H9 (cell line): ENCODE measurements around the gene KCNAB1. TPM values are rescaled to one million over a fixed set of nuclear protein-coding genes. Genes with fewer than 3 reads are reported as not detected.

Experiments
- DNase-seq: peaks from one replicate; pipeline ENCODE4 v3.0.0-alpha.2; 2017
- H2AFZ ChIP-seq: one replicate; pipeline ENCODE4 v1.6.1; 2013; ENCODE audit warnings: mild to moderate bottlenecking, low read length, control low read depth, moderate library complexity
- H2AK5ac ChIP-seq: 2 replicates; pipeline ENCODE4 v1.6.1; 2013; ENCODE audit warnings: low read length, control low read depth, mixed read lengths; ENCODE audit not compliant: insufficient read length
- H2BK120ac ChIP-seq: one replicate; pipeline ENCODE4 v1.6.1; 2013; ENCODE audit warnings: low read depth, mild to moderate bottlenecking, low read length, control low read depth, inconsistent platforms; ENCODE audit not compliant: poor library complexity, severe bottlenecking
- H2BK12ac ChIP-seq: 2 replicates; pipeline ENCODE4 v1.6.1; 2013; ENCODE audit warnings: low read length, control low read depth, mixed read lengths, low read depth; ENCODE audit not compliant: insufficient read length
- H2BK15ac ChIP-seq: 2 replicates; pipeline ENCODE4 v1.6.1; 2013; ENCODE audit warnings: low read depth, low read length, control low read depth
- H2BK20ac ChIP-seq: one replicate; pipeline ENCODE4 v1.6.1; 2013; ENCODE audit warnings: low read depth, mild to moderate bottlenecking, low read length, control low read depth, inconsistent platforms; ENCODE audit not compliant: poor library complexity, severe bottlenecking
- H2BK5ac ChIP-seq: 2 replicates; pipeline ENCODE4 v1.6.1; 2013; ENCODE audit warnings: low read length, control low read depth, mixed read lengths; ENCODE audit not compliant: insufficient read length
- H3K14ac ChIP-seq: 2 replicates; pipeline ENCODE4 v1.6.1; 2013; ENCODE audit warnings: low read length, control low read depth; ENCODE audit not compliant: insufficient read depth
- H3K18ac ChIP-seq: 2 replicates; pipeline ENCODE4 v1.6.1; 2013; ENCODE audit warnings: low read depth, mild to moderate bottlenecking, mixed read lengths, low read length, control low read depth; ENCODE audit not compliant: insufficient read length
- H3K23ac ChIP-seq: 2 replicates; pipeline ENCODE4 v1.6.1; 2013; ENCODE audit warnings: low read length, control low read depth, mixed read lengths, low read depth; ENCODE audit not compliant: insufficient read length
- H3K23me2 ChIP-seq: 2 replicates; pipeline ENCODE4 v1.6.1; 2013; ENCODE audit warnings: low read depth, mild to moderate bottlenecking, mixed read lengths, low read length, control low read depth; ENCODE audit not compliant: insufficient read length, poor library complexity, severe bottlenecking
- H3K27ac ChIP-seq: 2 replicates; pipeline ENCODE4 v1.5.1; 2013; ENCODE audit warnings: low read length, control low read depth, mixed read lengths, low read depth; ENCODE audit not compliant: insufficient read length
- H3K27me3 ChIP-seq: 2 replicates; pipeline ENCODE4 v1.6.1; 2013; ENCODE audit warnings: low read length, control low read depth, inconsistent platforms; ENCODE audit not compliant: insufficient read depth
- H3K4ac ChIP-seq: 2 replicates; pipeline ENCODE4 v1.6.1; 2013; ENCODE audit warnings: low read depth, mild to moderate bottlenecking, control low read depth, inconsistent platforms, low read length, moderate library complexity
- H3K4me1 ChIP-seq: 2 replicates; pipeline ENCODE4 v1.6.1; 2013; ENCODE audit warnings: low read length, control low read depth, inconsistent platforms; ENCODE audit not compliant: insufficient read depth
- H3K4me2 ChIP-seq: 2 replicates; pipeline ENCODE4 v1.6.1; 2013; ENCODE audit warnings: low read length, control low read depth, mixed read lengths; ENCODE audit not compliant: insufficient read length, insufficient read depth
- H3K56ac ChIP-seq: 2 replicates; pipeline ENCODE4 v1.6.1; 2013; ENCODE audit warnings: low read depth, mild to moderate bottlenecking, mixed read lengths, low read length, control low read depth; ENCODE audit not compliant: insufficient read length
- H3K79me1 ChIP-seq: 2 replicates; pipeline ENCODE4 v1.6.1; 2013; ENCODE audit warnings: low read depth, mild to moderate bottlenecking, moderate library complexity, low read length, control low read depth, inconsistent platforms; ENCODE audit not compliant: insufficient read depth, poor library complexity, severe bottlenecking
- H3K79me2 ChIP-seq: 2 replicates; pipeline ENCODE4 v1.6.1; 2013; ENCODE audit warnings: low read length, control low read depth, inconsistent platforms; ENCODE audit not compliant: insufficient read depth
- H3K9ac ChIP-seq: 2 replicates; pipeline ENCODE4 v1.6.1; 2013; ENCODE audit warnings: low read length, control low read depth, mixed read lengths; ENCODE audit not compliant: insufficient read length; ENCODE audit errors: extremely low read depth
- H3K9me3 ChIP-seq: one replicate; pipeline ENCODE4 v1.6.1; 2013; ENCODE audit warnings: low read depth, low read length, inconsistent platforms; ENCODE audit not compliant: control insufficient read depth
- H3T11ph ChIP-seq: one replicate; pipeline ENCODE4 v1.6.1; 2013; ENCODE audit warnings: mild to moderate bottlenecking, low read length, control low read depth, inconsistent platforms
- H4K20me1 ChIP-seq: one replicate; pipeline ENCODE4 v1.6.1; 2013; ENCODE audit not compliant: control insufficient read depth, insufficient read length, insufficient read depth
- H4K5ac ChIP-seq: 2 replicates; pipeline ENCODE4 v1.6.1; 2013; ENCODE audit warnings: low read depth, mild to moderate bottlenecking, mixed read lengths, low read length, control low read depth; ENCODE audit not compliant: insufficient read length
- H4K8ac ChIP-seq: replicated peaks from 2 replicates; pipeline ENCODE4 v1.6.1; 2013; ENCODE audit warnings: low read length, control low read depth, mixed read lengths, low read depth; ENCODE audit not compliant: insufficient read length
- H4K91ac ChIP-seq: 2 replicates; pipeline ENCODE4 v1.6.1; 2013; ENCODE audit warnings: low read depth, mild to moderate bottlenecking, moderate library complexity, mixed read lengths, low read length, control low read depth; ENCODE audit not compliant: insufficient read length
- H3K27ac Mint-ChIP-seq, 3 experiments: 2 replicates in 2 of 3; 3 replicates in 1 of 3; pipeline ENCODE4 v1.8.0; 2020 to 2021; ENCODE audit warnings: mixed read lengths in 3 of 3, mild to moderate bottlenecking in 1 of 3, moderate library complexity in 1 of 3
- H3K27me3 Mint-ChIP-seq: 2 replicates; pipeline ENCODE4 v1.8.0; 2021; ENCODE audit warnings: low read depth, mild to moderate bottlenecking, moderate library complexity, mixed read lengths
- H3K36me3 Mint-ChIP-seq, 3 experiments: 2 replicates in 2 of 3; 3 replicates in 1 of 3; pipeline ENCODE4 v1.8.0; 2020 to 2021; ENCODE audit warnings: low read depth in 3 of 3, mixed read lengths in 3 of 3; ENCODE audit not compliant: insufficient read depth in 1 of 3
- H3K4me1 Mint-ChIP-seq, 2 experiments: 2 replicates each; pipeline ENCODE4 v1.8.0; 2020; ENCODE audit warnings: mixed read lengths in 2 of 2
- H3K4me3 Mint-ChIP-seq, 2 experiments: 2 replicates in 1 of 2; 3 replicates in 1 of 2; pipeline ENCODE4 v1.8.0; 2020 to 2021; ENCODE audit warnings: mild to moderate bottlenecking in 2 of 2, mixed read lengths in 2 of 2, moderate library complexity in 1 of 2
- H3K9me3 Mint-ChIP-seq, 2 experiments: 2 replicates in 1 of 2; 3 replicates in 1 of 2; pipeline ENCODE4 v1.8.0; 2020; ENCODE audit warnings: mild to moderate bottlenecking in 2 of 2, mixed read lengths in 2 of 2, moderate library complexity in 1 of 2
- CTCF ChIP-seq: fragments of 200-600 bp; sonication (generic); conservative IDR thresholded peaks from 3 replicates; pipeline ENCODE4 v1.8.0; 2021; ENCODE audit warnings: antibody characterized with exemption, mild to moderate bottlenecking
- total RNA-seq: library from RNA; stranded (reverse); gene quantifications from 2 replicates; pipeline ENCODE4 v1.2.1, GENCODE V29; 2021

The KCNAB1 gene
- total RNA-seq, 1 experiment from 2014 or later, result 3.7 TPM

GRCh38 chr3:156469456-156469855 is 349.1 kb downstream of the KCNAB1 start:
- H4K20me1 ChIP-seq, result no peaks in the 10 kb centered on the region
- Mint-ChIP-seq H3K27me3 (no peaks in the 10 kb centered on the region), H3K27ac (no peak overlapping the region), H3K9me3 (no peaks in the 10 kb centered on the region), H3K4me3 (no peak overlapping the region), H3K36me3 (no peaks in the 10 kb centered on the region), H3K4me1 (peaks cover 16 to 22% of the 10 kb centered on the region in 2 experiments)
- no peak overlapping the region for H2BK20ac ChIP-seq
- H4K5ac ChIP-seq, result no peak overlapping the region
- H3K23me2 ChIP-seq, result no peaks in the 10 kb centered on the region
- H4K8ac ChIP-seq, result no peak overlapping the region
- H3K79me2 ChIP-seq, result no peaks in the 10 kb centered on the region
- no peak overlapping the region for H3K14ac ChIP-seq
- no peak overlapping the region for H3K56ac ChIP-seq
- H3K4ac ChIP-seq, result no peak overlapping the region
- no peak overlapping the region for H3K23ac ChIP-seq
- no peak overlapping the region for H3K4me2 ChIP-seq
- no peak overlapping the region for H2BK15ac ChIP-seq
- H3K79me1 ChIP-seq, result no peaks in the 10 kb centered on the region
- H3K4me1 ChIP-seq, result no peaks in the 10 kb centered on the region; the same call in 1 of the 2 replicates
- H3T11ph ChIP-seq, result no peak overlapping the region
- DNase-seq, result no peak
- H3K27me3 ChIP-seq, result no peaks in the 10 kb centered on the region
- H3K9me3 ChIP-seq, result no peaks in the 10 kb centered on the region
- no peak overlapping the region for H2AK5ac ChIP-seq
- no peak overlapping the region for H3K18ac ChIP-seq
- no peak overlapping the region for H2BK120ac ChIP-seq
- H2BK12ac ChIP-seq, result no peak overlapping the region
- no peak overlapping the region for H2BK5ac ChIP-seq
- no peak overlapping the region for H3K27ac ChIP-seq
- TF ChIP-seq CTCF, result no peak
- H3K9ac ChIP-seq, result no peak overlapping the region
- no peak overlapping the region for H4K91ac ChIP-seq
- no peak overlapping the region for H2AFZ ChIP-seq
